IMR-90 (cell line): ENCODE results near the gene KCTD3.

Experiments used
- CTCF ChIP-seq: conservative IDR thresholded peaks from 2 replicates; pipeline ENCODE4 v1.5.1; 2012; ENCODE audit warnings: mild to moderate bottlenecking, low read depth, low read length, improper control_type of control experiment
- POLR2A ChIP-seq: IDR thresholded peaks from 2 replicates; pipeline ENCODE4 v1.6.1; 2012; ENCODE audit warnings: mild to moderate bottlenecking, low read depth, low read length
- RAD21 ChIP-seq: IDR thresholded peaks from 2 replicates; pipeline ENCODE4 v1.6.1; 2012; ENCODE audit warnings: low read length, improper control_type of control experiment

GRCh38 chr1:215637041-215637573 lies 70.0 kb downstream of the KCTD3 start:
- no peak for TF ChIP-seq CTCF
- TF ChIP-seq RAD21: no peak
- TF ChIP-seq POLR2A: no peak
